ENCODE results near the gene CBARP.

Gene CBARP

GRCh38 chr19:1206864-1207450 is 30.8 kb downstream of the CBARP start (continued):
- no peak for TF ChIP-seq EGR2 (tag by site-specific recombination; IDR thresholded peaks at IDR 0.05; ENCODE audit: low read depth)
- TF ChIP-seq ZNF626 (tag by site-specific recombination; IDR thresholded peaks at IDR 0.05), result no peak
- TF ChIP-seq ZNF76 (tag by site-specific recombination; IDR thresholded peaks at IDR 0.05; ENCODE audit: borderline replicate concordance, low read depth), result 0 out of 2 replicates have a peak, but pooled peaks have one; percentile 13
- no peak for TF ChIP-seq ELK4 (IDR thresholded peaks at IDR 0.05; ENCODE audit: borderline replicate concordance, low read depth, low read length)

- H3K4me3 ChIP-seq (ENCODE audit: low read depth, low read length), result peak overlapping the region; percentile 53
- H3K9me3 ChIP-seq (ENCODE audit: control insufficient read depth, insufficient read depth, low read depth, low read length), result no peaks in the 10 kb centered on the region
- H3K4me1 ChIP-seq (ENCODE audit: control insufficient read depth, insufficient read depth, low read length), result peaks cover 7% of the 10 kb centered on the region
- H3K36me3 ChIP-seq (ENCODE audit: control insufficient read depth in 2 of 2, insufficient read depth in 1 of 2, low read length in 2 of 2), result peaks cover 7 to 25% of the 10 kb centered on the region in 2 experiments; a peak in 2 of 3 replicates
- CTCF ChIA-PET, result interaction anchor here (0.7 kb wide), 1 partner anchor 134 kb away, joined by 3 read pairs; no protein-coding TSS in a partner anchor
- TF ChIP-seq ZBTB26 (tag by site-specific recombination; optimal IDR thresholded peaks at IDR 0.05) (peak; percentile 24), PATZ1 (tag by site-specific recombination; IDR thresholded peaks at IDR 0.05) (peak; percentile 67), RBAK (tag by site-specific recombination; IDR thresholded peaks at IDR 0.05) (no peak), GLIS2 (tag by site-specific recombination; IDR thresholded peaks at IDR 0.05) (peak; percentile 87), ZNF335 (tag by site-specific recombination; conservative IDR thresholded peaks at IDR 0.05) (peak; percentile 38; the same call in 1 of the 2 replicates), ZNF362 (tag by site-specific recombination; IDR thresholded peaks at IDR 0.05) (no peak), GLIS1 (tag by site-specific recombination; IDR thresholded peaks at IDR 0.05) (peak; percentile 93), ZBTB7A (tag by site-specific recombination; IDR thresholded peaks at IDR 0.05; ENCODE audit: low read depth) (0 out of 2 replicates have a peak, but pooled peaks have one; percentile 31), WT1 (tag by site-specific recombination; IDR thresholded peaks at IDR 0.05) (0 out of 2 replicates have a peak, but pooled peaks have one; percentile 18)
- peak overlapping the region; percentile 99 for H3K27ac ChIP-seq (ENCODE audit: extremely low read depth, low read depth, low read length)
- POLR2A ChIA-PET, result interaction anchor here (0.5 kb wide), 1 partner anchor 12 kb away, joined by 3 read pairs; no protein-coding TSS in a partner anchor
These were observed 31.5 kb downstream of the CBARP start for GRCh38 chr19:1206150-1206863.

All from HEK293 (cell line).